Neural crest cell (in vitro differentiated cells): ENCODE data around the gene FRAS1. TPM values are rescaled to one million over a fixed set of nuclear protein-coding genes. Genes with fewer than 3 reads are reported as not detected.

ENCODE experiments used
- DNase-seq: peaks from one replicate; pipeline ENCODE4 v3.0.0; 2021; ENCODE audit warnings: low read depth, mixed read lengths, low spot score
- H3K27ac Mint-ChIP-seq: one replicate; pipeline ENCODE4 v1.8.0; 2021; ENCODE audit warnings: mild to moderate bottlenecking, mixed read lengths; ENCODE audit not compliant: unreplicated experiment
- H3K27me3 Mint-ChIP-seq: 2 replicates; pipeline ENCODE4 v1.8.0; 2021; ENCODE audit warnings: low read depth, mild to moderate bottlenecking, mixed read lengths
- H3K36me3 Mint-ChIP-seq: 2 replicates; pipeline ENCODE4 v1.8.0; 2021; ENCODE audit warnings: low read depth, mild to moderate bottlenecking, mixed read lengths
- H3K4me1 Mint-ChIP-seq: 2 replicates; pipeline ENCODE4 v1.8.0; 2021; ENCODE audit warnings: mixed read lengths
- H3K4me3 Mint-ChIP-seq: one replicate; pipeline ENCODE4 v1.8.0; 2021; ENCODE audit warnings: mild to moderate bottlenecking, mixed read lengths
- H3K9me3 Mint-ChIP-seq: 2 replicates; pipeline ENCODE4 v1.8.0; 2021; ENCODE audit warnings: mixed read lengths
- total RNA-seq: library from RNA; stranded (reverse); gene quantifications from 2 replicates; pipeline ENCODE4 v1.2.1, GENCODE V29; 2021
- TF ChIP-seq, protein P1 (sequence below): fragments of 200-600 bp; sonication (generic); conservative IDR thresholded peaks from 2 replicates; pipeline ENCODE4 v1.5.0; 2021; ENCODE audit warnings: antibody characterized with exemption, mild to moderate bottlenecking

The FRAS1 gene
- total RNA-seq, 1 donor from 2014 or later, result 8.4 TPM

DNA sequence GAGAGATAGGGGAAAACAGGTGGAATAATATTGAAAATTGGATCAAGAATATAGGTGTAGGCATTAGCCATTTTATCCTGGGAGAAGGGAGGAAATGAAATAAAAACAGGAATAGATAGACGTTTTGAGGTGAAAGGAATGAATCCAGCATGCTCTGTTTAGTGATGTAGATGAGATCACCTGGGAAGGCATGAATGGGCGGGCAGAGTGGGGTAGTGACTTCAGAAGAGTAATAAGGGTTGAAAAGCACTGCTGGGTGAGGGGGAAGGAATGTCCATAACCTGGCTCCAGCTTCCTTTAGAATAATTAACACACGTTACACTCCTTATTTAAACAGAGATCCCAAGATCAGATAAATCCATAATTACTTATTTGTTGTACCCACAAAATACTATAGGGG is 303.3 kb downstream of the FRAS1 start:
- no peaks in the 10 kb centered on the region for H3K9me3 Mint-ChIP-seq
- H3K4me3 Mint-ChIP-seq, result no peak overlapping the region
- no peak for DNase-seq
- TF ChIP-seq, protein P1, sequence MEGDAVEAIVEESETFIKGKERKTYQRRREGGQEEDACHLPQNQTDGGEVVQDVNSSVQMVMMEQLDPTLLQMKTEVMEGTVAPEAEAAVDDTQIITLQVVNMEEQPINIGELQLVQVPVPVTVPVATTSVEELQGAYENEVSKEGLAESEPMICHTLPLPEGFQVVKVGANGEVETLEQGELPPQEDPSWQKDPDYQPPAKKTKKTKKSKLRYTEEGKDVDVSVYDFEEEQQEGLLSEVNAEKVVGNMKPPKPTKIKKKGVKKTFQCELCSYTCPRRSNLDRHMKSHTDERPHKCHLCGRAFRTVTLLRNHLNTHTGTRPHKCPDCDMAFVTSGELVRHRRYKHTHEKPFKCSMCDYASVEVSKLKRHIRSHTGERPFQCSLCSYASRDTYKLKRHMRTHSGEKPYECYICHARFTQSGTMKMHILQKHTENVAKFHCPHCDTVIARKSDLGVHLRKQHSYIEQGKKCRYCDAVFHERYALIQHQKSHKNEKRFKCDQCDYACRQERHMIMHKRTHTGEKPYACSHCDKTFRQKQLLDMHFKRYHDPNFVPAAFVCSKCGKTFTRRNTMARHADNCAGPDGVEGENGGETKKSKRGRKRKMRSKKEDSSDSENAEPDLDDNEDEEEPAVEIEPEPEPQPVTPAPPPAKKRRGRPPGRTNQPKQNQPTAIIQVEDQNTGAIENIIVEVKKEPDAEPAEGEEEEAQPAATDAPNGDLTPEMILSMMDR, result no peak
- peaks cover 14% of the 10 kb centered on the region for H3K4me1 Mint-ChIP-seq
- H3K36me3 Mint-ChIP-seq, result no peaks in the 10 kb centered on the region
- H3K27ac Mint-ChIP-seq, result no peak overlapping the region
- no peaks in the 10 kb centered on the region for H3K27me3 Mint-ChIP-seq

DNA sequence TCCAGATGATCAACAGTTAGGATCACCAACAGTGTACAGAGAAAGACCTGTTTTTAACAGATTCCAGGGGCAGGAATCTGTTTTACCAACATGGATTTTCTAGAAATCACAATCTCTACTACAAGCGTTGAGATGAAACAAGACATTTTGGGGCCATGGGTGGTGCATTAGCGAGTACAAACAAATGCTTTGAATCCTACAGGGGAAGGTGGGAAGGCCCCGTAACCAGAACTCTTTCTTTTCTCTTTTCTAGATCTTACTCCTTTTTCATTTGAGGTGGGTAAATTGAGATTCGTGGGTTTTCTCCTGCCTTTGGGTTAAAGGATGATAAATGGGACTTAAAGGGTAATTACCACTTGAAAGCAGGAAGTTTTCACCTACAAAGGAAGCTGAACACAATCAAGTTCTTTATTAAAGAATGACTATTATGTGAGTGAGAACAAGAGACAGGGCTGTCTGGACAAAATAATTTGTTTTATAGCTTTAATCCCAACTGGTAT is 304.5 kb downstream of the FRAS1 start:
- Mint-ChIP-seq H3K4me1 (peaks cover 14% of the 10 kb centered on the region), H3K36me3 (no peaks in the 10 kb centered on the region), H3K27ac (no peak overlapping the region), H3K27me3 (no peaks in the 10 kb centered on the region), H3K9me3 (no peaks in the 10 kb centered on the region), H3K4me3 (no peak overlapping the region)
- TF ChIP-seq, protein P1, result no peak
- no peak for DNase-seq

DNA sequence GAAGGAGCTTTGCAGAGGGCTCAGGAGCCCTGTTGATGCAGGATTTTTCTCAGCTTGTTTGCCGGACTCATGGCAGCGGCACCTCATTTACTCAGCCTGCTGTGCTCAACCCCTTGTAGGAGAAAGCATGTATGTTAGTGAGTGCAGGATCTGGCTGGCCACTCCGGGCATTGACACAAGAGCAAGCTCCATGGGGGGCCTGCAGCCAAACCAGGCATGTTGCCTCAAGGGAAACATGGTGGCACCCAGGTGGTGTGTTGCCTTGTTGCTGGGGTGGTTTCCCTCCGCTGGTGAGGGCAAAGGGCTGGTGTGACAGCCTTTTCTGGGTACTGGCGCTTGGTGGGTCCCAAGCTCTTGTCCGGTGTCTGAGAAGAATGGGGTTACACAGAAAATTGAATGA is 305.2 kb downstream of the FRAS1 start:
- no peaks in the 10 kb centered on the region for H3K36me3 Mint-ChIP-seq
- TF ChIP-seq, protein P1, result no peak
- H3K27me3 Mint-ChIP-seq, result no peaks in the 10 kb centered on the region
- peaks cover 14% of the 10 kb centered on the region for H3K4me1 Mint-ChIP-seq
- DNase-seq, result no peak
- H3K9me3 Mint-ChIP-seq, result no peaks in the 10 kb centered on the region
- peak overlapping the region; percentile 91 for H3K27ac Mint-ChIP-seq
- H3K4me3 Mint-ChIP-seq, result no peak overlapping the region

DNA sequence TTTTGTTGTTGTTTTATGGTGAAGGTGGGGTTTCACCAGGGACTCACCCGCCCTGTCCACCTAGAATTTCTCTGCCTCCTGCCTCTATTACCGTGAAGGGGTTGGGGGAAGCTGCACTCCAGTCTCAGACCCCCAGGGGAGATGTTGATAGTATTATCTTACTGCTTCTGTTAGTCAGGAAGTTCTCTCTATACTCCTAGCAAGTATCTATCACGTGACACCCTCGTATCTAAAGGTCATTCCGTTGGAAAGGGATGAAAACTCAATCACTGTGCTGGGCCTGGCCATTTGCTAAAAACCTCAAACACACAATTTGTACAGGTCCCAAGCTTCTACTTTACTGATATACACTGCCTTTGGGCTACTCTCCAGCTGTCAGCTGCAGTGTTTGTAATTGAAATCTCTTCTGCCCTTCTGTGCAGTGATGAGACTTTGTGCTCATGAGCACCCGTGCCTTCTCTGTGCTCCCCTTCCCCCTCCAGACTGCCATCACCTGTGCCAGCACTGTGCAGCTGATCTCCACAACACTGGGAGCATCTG is 306.0 kb downstream of the FRAS1 start:
- DNase-seq, result no peak
- Mint-ChIP-seq H3K27me3 (no peaks in the 10 kb centered on the region), H3K4me1 (peaks cover 14% of the 10 kb centered on the region), H3K36me3 (no peaks in the 10 kb centered on the region), H3K27ac (no peak overlapping the region), H3K9me3 (no peaks in the 10 kb centered on the region), H3K4me3 (no peak overlapping the region)
- TF ChIP-seq, protein P1, result no peak

DNA sequence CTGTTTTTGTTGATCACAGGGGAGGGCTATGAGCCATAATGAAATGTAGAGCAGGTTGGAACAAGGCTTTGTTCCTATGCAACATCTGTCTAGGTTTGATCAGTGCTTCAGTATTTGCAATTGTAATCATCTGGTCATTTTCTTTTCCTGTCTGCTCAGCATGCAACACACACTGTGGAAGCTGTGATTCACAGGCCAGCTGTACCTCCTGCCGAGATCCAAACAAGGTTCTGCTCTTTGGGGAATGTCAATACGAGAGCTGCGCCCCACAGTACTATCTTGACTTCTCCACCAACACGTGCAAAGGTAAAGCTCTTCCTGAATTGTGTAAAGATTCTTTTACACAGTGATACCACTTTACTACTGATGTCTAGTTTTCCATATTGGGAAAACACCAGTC is 312.6 kb downstream of the FRAS1 start:
- Mint-ChIP-seq H3K27me3 (no peaks in the 10 kb centered on the region), H3K4me3 (no peak overlapping the region)

More for the DNA sequence above, 312.6 kb downstream of the FRAS1 start:
- H3K36me3 Mint-ChIP-seq, result no peaks in the 10 kb centered on the region
- H3K27ac Mint-ChIP-seq, result no peak overlapping the region
- DNase-seq, result no peak
- peaks cover 15% of the 10 kb centered on the region for H3K4me1 Mint-ChIP-seq
- no peaks in the 10 kb centered on the region for H3K9me3 Mint-ChIP-seq
- TF ChIP-seq, protein P1, result no peak
